Peyer's patch (tissue), 4 donors: Measurements from ENCODE around the gene HCRT. TPM values are rescaled to one million over a fixed set of nuclear protein-coding genes. Genes with fewer than 3 reads are reported as not detected.

ENCODE experiments used
- DNase-seq, 3 donors: peaks; one replicate each; pipeline ENCODE4 v3.0.0-alpha.2; 2017 to 2019
- H3K27ac ChIP-seq, 4 donors: fragments of 200-600 bp; sonication (generic); one replicate each; pipeline ENCODE4 v1.5.1; 2016 to 2019
- H3K27me3 ChIP-seq, 2 donors: fragments of 200-600 bp; sonication (generic); one replicate each; pipeline ENCODE4 v1.5.1; 2019
- H3K36me3 ChIP-seq, 3 donors: fragments of 200-600 bp; sonication (generic); one replicate each; pipeline ENCODE4 v1.5.1; 2016 to 2019
- H3K4me1 ChIP-seq, 4 donors: fragments of 200-600 bp; sonication (generic); one replicate each; pipeline ENCODE4 v1.5.1; 2016 to 2019
- H3K4me3 ChIP-seq, 4 donors: fragments of 200-600 bp; sonication (generic); 1 replicate in 3 of 4; 2 replicates in 1 of 4; pipeline ENCODE4 v1.5.1; 2016 to 2019; ENCODE audit warnings: mild to moderate bottlenecking in 1 of 4
- H3K9me3 ChIP-seq, 4 donors: fragments of 200-600 bp; sonication (generic); one replicate each; pipeline ENCODE4 v1.5.1; 2016 to 2019; ENCODE audit warnings: mild to moderate bottlenecking in 1 of 4
- CTCF ChIP-seq, 6 experiments: fragments of 450-650 bp in 4 of 6; fragments of 200-600 bp in 2 of 6; sonication (generic) in 1 of 6; IDR thresholded peaks; one replicate each; pipeline ENCODE4 v1.5.1; 2017 to 2019; ENCODE audit warnings: antibody characterized with exemption in 6 of 6, mild to moderate bottlenecking in 3 of 6, moderate library complexity in 1 of 6
- POLR2A ChIP-seq, 2 donors: fragments of 450-650 bp; IDR thresholded peaks; one replicate each; pipeline ENCODE4 v1.5.1; 2017; ENCODE audit warnings: antibody characterized with exemption in 2 of 2, mild to moderate bottlenecking in 2 of 2, moderate library complexity in 2 of 2
- total RNA-seq, 4 donors: library from RNA; depleted of rRNA; stranded (reverse); fragments of >200 nt; gene quantifications; one replicate each; pipeline ENCODE4 v1.1.0, GENCODE V29; 2016

Gene HCRT
- total RNA-seq, 4 donors from 2014 or later: not detected

GRCh38 chr17:42182927-42183734 lies 2.1 kb downstream of the HCRT start:
- no peaks in the 10 kb centered on the region for H3K9me3 ChIP-seq
- DNase-seq: no peak
- H3K4me3 ChIP-seq: peak overlapping the region; percentile 48 to 64 (median 60)
- no peak for TF ChIP-seq CTCF (IDR thresholded peaks at IDR 0.05)
- TF ChIP-seq POLR2A (IDR thresholded peaks at IDR 0.05): no peak
- peak overlapping the region; percentile 70 to 88 (median 85) for H3K27ac ChIP-seq
- peaks cover 0 to 39% (median 25%) of the 10 kb centered on the region in 4 donors for H3K4me1 ChIP-seq
- H3K36me3 ChIP-seq: no peaks in the 10 kb centered on the region
- peaks cover 0 to 14% of the 10 kb centered on the region in 2 donors for H3K27me3 ChIP-seq

- Histone ChIP-seq H3K27ac (no peak overlapping the region), H3K4me3 (no peak overlapping the region), H3K27me3 (peaks cover 0 to 14% of the 10 kb centered on the region in 2 donors), H3K9me3 (no peaks in the 10 kb centered on the region), H3K36me3 (no peaks in the 10 kb centered on the region), H3K4me1 (peaks cover 0 to 39% (median 25%) of the 10 kb centered on the region in 4 donors)
- TF ChIP-seq POLR2A (IDR thresholded peaks at IDR 0.05) (no peak), CTCF (IDR thresholded peaks at IDR 0.05) (no peak)
- no peak for DNase-seq
Measured at GRCh38 chr17:42181851-42182207, 3.4 kb downstream of the HCRT start.

GRCh38 chr17:42180922-42181850 lies 4.1 kb downstream of the HCRT start, which contains the start of gene KCNH4:
Gene KCNH4, minus strand, starts transcription at chr17:42181142. Its CDS starts 197 bp downstream, at chr17:42180945.
- peaks cover 0 to 39% (median 25%) of the 10 kb centered on the region in 4 donors for H3K4me1 ChIP-seq
- TF ChIP-seq POLR2A (IDR thresholded peaks at IDR 0.05) (no peak), CTCF (IDR thresholded peaks at IDR 0.05) (peak; percentile 39 to 69 (median 66))
- peaks cover 0 to 14% of the 10 kb centered on the region in 2 donors for H3K27me3 ChIP-seq
- no peaks in the 10 kb centered on the region for H3K9me3 ChIP-seq
- peak within 1 kb of the TSS in 1 of 4 donors; percentile 10 for H3K27ac ChIP-seq
- peak within 1 kb of the TSS; percentile 34 to 56 (median 47) for H3K4me3 ChIP-seq
- DNase-seq: peak; percentile 81 to 92 (median 85)
- H3K36me3 ChIP-seq: no peaks in the 10 kb centered on the region

GRCh38 chr17:42180411-42180921 lies 4.8 kb downstream of the HCRT start:
- H3K4me1 ChIP-seq: peaks cover 0 to 39% (median 25%) of the 10 kb centered on the region in 4 donors

GRCh38 chr17:42179911-42180410 lies 5.3 kb downstream of the HCRT start:
- peak overlapping the region in 1 of 4 donors; percentile 56 for H3K4me3 ChIP-seq
- no peak for TF ChIP-seq CTCF (IDR thresholded peaks at IDR 0.05)
- no peak for TF ChIP-seq POLR2A (IDR thresholded peaks at IDR 0.05)

More at GRCh38 chr17:42180411-42180921, 4.8 kb downstream of the HCRT start:
- DNase-seq: no peak
- H3K36me3 ChIP-seq: no peaks in the 10 kb centered on the region
- H3K9me3 ChIP-seq: no peaks in the 10 kb centered on the region
- H3K4me3 ChIP-seq: peak overlapping the region; percentile 34 to 56 (median 47)
- no peak for TF ChIP-seq POLR2A (IDR thresholded peaks at IDR 0.05)
- no peak overlapping the region for H3K27ac ChIP-seq
- peaks cover 0 to 14% of the 10 kb centered on the region in 2 donors for H3K27me3 ChIP-seq

More at GRCh38 chr17:42179911-42180410, 5.3 kb downstream of the HCRT start:
- no peak overlapping the region for H3K27ac ChIP-seq
- no peaks in the 10 kb centered on the region for H3K9me3 ChIP-seq
- H3K27me3 ChIP-seq: peaks cover 0 to 14% of the 10 kb centered on the region in 2 donors
- no peaks in the 10 kb centered on the region for H3K36me3 ChIP-seq
- no peak for DNase-seq
- peaks cover 0 to 36% (median 25%) of the 10 kb centered on the region in 4 donors for H3K4me1 ChIP-seq
